KOPT-K1 (cell line): ENCODE results near the gene SYNGR2.
"Not testable (repeated sequence)": the region's sequence is repeated elsewhere in the genome, so short reads cannot be mapped to it uniquely, and the experiment has no call there.

Source experiments
- H3K27ac ChIP-seq: fragments of 200-600 bp; sonication (generic); 2 replicates; pipeline ENCODE4 v1.5.1; 2016; ENCODE audit warnings: antibody characterized with exemption, mild to moderate bottlenecking, low read depth, low read length; ENCODE audit not compliant: poor library complexity, severe bottlenecking
- H3K36me3 ChIP-seq: fragments of 200-600 bp; sonication (generic); 2 replicates; pipeline ENCODE4 v1.5.1; 2017; ENCODE audit warnings: antibody characterized with exemption, mild to moderate bottlenecking, low read length, moderate library complexity; ENCODE audit not compliant: insufficient read depth
- H3K9me3 ChIP-seq: fragments of 200-600 bp; sonication (generic); 2 replicates; pipeline ENCODE4 v1.5.1; 2017; ENCODE audit warnings: antibody characterized with exemption, low read length, mild to moderate bottlenecking; ENCODE audit not compliant: insufficient read depth, poor library complexity, severe bottlenecking

The SYNGR2 gene

DNA sequence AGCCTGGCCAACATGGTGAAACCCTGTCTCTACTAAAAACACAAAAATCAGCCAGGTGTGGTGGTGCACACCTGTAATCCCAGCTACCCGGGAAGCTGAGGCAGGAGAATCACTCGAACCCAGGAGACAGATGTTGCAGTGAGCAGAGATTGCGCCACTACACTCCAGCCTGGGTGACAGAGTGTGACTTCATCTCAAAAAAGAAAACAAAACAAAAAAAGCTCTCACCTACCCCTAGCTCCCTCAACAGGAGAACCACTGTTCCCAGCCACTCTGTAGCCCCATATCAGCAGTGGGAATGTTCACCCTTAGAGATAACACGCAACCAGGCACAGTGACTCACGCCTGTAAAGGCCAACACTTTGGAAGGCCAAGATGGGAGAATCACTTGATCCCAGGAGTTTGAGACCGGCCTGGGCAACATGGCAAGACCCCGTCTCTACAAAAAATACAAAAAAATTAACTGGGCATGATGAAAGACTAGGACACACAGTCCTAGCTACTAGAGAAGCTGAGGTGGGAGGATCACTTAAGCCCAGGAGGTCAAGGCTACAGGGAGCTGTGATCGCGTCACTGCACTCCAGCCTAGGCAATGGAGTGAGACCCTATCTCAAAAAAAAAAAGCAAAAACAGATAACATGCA lies 32.4 kb upstream of the SYNGR2 start:
- Histone ChIP-seq H3K36me3 (peaks cover 58% of the 10 kb centered on the region), H3K27ac (no peak overlapping the region), H3K9me3 (no peaks in the 10 kb centered on the region)

DNA sequence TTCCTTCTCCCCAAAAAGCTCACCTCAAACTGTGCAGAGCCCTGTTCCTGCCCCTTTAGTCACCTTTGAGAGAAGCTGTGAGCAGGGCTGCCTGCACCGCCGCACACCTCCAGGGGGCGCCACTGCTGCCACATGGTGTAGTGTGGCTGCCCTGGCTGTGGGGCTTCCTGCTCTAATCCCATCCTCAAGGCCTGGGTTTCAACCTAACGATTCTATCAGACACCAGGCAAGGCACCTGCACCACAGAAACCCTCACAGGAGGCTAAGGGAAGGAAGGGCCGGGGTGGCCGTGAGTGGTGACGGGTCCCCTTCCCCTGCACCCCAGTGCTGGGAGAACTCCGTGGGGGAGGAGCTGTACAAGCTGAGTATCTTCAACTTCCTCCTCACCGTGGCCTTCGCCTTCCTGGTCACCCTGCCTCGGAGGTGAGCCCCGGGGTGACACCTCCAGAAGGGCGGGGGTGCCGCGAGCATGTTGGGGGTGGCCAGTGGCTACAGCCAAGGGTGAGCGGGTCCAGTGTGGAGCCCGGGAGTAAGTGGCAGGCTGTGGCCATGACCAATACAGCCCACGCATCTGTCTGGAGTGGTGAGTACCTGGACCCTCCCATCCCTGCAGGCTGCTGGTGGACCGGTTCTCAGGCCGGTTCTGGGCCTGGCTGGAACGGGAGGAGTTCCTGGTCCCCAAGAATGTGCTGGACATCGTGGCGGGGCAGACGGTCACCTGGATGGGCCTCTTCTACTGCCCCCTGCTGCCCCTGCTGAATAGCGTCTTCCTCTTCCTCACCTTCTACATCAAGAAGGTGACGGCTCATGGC lies 30.8 kb upstream of the SYNGR2 start:
- Histone ChIP-seq H3K36me3 (peaks cover 69% of the 10 kb centered on the region), H3K27ac (no peak overlapping the region), H3K9me3 (no peaks in the 10 kb centered on the region)

DNA sequence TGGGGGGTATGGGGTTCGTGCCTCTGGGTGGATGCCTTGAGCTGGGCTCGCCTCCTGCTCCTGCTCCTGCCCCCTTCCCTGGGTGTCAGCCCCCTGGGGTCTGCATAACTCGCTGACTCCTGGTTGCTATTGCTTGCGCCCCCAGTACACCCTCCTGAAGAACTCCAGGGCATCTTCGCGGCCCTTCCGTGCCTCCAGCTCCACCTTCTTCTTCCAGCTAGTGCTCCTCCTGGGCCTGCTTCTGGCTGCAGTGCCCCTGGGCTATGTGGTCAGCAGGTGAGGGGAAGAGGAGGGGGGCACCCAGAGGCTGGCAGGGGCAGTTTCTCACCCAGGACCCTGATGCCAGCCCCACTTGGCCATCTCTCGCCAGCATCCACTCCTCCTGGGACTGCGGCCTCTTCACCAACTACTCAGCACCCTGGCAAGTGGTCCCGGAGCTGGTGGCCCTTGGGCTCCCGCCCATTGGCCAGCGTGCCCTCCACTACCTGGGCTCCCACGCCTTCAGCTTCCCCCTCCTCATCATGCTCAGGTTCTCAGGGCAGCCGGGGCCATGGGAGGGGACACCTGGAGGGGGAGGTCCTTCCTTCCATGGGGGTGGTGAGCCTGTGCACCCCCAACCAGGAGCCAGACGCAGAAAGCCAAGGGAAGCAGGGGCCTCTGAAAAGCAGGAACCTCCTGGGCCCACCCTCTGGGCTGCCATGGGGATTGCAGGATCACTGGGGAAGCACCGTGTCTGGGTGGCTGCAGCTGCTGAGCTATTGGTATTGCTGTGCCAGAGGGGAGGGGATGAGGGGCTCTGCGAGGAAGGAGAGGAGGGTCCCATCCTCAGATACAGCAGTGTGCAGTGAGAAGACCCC lies 29.9 kb upstream of the SYNGR2 start:
- Histone ChIP-seq H3K27ac (no peak overlapping the region), H3K9me3 (no peaks in the 10 kb centered on the region), H3K36me3 (peaks cover 65% of the 10 kb centered on the region)

DNA sequence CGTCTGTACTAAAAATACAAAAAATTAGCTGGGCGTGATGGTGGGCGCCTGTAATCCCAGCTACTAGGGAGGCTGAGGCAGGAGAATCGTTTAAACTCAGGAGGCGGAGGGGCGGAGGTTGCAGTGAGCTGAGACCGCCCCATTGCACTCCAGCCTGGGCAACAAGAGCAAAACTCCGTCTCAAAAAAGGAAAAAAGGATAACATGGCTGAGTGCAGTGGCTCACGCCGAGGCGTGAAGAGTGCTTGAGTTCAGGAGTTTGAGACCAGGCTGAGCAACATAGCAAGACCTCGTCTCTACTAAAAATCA lies 28.6 kb upstream of the SYNGR2 start:
- H3K27ac ChIP-seq, H3K9me3 ChIP-seq: not testable (repeated sequence)
- H3K36me3 ChIP-seq, result peaks cover 51% of the 10 kb centered on the region

DNA sequence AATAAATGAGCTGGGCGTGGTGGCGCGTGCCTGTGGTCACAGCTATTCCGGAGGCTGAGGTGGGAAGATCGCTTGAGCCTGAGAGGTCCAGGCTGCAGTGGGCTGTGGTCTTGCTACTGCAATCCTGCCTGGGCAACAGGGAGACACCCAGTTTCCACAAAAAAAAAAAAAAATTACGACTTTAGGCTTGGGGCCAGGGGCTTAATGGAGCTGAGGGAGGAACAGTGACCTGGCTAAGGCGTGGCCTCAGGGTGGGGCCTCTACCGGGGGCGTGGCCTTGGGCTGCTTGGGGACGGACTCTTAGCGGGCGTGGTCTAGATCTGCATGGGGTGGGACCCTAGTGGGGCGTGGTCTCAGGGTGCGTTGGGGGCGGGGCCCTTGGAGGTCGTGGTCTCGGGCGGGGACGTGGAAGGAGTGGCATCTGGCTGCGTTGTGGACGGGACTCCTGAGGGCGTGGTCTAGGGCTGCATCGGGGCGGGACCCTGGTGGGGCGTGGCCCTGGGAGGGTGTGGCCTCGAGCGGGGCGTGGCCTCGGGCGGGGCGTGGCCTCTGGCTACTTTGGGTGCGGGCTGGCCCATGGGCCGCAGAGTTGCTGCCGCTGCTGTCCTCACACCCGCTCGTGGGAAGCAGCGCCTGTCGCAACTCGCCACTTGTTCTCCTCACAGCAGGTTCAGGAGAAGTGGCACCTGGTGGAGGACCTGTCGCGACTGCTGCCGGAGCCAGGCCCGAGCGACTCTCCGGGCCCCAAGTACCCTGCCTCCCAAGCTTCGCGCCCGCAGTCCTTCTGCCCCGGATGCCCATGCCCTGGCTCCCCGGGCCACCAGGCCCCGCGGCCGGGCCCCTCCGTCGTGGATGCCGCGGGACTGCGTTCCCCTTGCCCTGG lies 28.0 kb upstream of the SYNGR2 start:
- Histone ChIP-seq H3K27ac (no peak overlapping the region), H3K36me3 (peaks cover 45% of the 10 kb centered on the region), H3K9me3 (no peaks in the 10 kb centered on the region)

DNA sequence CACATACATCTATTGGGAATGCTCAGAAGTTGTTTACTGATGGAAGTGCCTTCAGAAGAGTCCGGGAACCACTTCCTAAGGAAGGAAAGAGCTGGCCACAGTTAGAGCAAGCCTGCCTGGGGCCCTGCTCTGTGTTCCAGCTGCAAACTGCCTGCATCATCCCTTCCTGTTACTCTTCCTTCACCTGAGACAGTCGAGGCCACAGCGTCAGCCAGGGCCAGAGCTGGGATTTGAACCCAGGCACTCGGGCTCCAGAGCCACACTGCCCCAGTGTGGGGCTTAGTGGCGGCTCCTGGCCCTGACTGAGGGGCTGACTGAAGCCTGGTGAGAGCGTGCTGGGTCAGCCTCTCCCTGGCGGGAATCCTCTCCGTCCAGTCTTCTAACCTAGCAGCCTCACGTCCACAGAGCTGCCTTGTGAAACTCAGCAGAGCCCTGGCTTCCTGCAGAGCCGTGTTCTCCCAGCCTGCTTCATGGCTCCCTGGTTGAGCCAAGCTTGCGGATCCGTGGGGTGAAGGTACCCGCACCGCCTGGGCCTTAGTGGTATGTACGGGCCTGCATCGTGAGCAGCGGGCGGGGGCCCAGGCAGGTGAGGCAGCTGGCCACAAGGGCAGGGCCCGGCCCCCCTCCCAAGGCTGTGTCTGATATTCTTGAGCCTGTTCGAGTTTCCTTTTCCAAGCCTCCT lies 26.8 kb upstream of the SYNGR2 start:
- peaks cover 34% of the 10 kb centered on the region for H3K36me3 ChIP-seq
- no peak overlapping the region for H3K27ac ChIP-seq
- H3K9me3 ChIP-seq, result no peaks in the 10 kb centered on the region

DNA sequence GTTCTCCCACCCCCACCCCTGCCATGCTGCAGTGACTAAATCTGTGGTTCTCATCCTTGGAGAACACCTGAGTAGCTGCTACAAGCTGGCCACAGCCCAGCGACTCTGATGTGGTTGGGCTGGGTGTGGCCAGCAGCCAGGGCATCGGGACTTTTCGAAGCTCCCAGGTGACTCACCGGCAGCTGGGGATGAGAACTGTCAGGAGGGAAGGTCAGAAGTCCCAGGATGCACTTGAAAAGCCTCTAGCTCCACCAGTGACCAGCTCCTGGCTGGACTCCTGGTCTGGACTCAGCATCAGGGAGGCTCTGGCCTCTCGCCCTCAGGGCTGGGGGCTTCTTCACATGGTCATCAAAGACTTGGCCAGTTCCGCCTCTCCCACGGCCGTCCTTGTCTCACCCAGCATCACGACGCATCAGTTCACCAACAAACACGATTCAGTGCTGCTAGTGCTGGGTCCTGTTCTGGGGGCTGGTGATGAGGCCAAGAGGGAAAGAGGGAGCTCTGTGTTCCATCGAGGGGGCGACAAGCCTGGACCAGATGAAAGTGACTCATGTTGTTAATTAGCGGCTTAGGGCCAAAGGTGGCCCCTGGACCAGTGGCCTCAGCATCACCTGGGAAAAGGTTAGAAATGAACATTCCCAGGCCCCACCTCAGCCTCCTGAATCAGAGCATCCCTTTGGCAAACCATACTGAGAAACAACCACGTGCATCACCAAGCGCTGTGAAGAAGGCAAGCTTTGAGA lies 26.1 kb upstream of the SYNGR2 start:
- peaks cover 27% of the 10 kb centered on the region for H3K36me3 ChIP-seq
- H3K9me3 ChIP-seq, result no peaks in the 10 kb centered on the region
- no peak overlapping the region for H3K27ac ChIP-seq

DNA sequence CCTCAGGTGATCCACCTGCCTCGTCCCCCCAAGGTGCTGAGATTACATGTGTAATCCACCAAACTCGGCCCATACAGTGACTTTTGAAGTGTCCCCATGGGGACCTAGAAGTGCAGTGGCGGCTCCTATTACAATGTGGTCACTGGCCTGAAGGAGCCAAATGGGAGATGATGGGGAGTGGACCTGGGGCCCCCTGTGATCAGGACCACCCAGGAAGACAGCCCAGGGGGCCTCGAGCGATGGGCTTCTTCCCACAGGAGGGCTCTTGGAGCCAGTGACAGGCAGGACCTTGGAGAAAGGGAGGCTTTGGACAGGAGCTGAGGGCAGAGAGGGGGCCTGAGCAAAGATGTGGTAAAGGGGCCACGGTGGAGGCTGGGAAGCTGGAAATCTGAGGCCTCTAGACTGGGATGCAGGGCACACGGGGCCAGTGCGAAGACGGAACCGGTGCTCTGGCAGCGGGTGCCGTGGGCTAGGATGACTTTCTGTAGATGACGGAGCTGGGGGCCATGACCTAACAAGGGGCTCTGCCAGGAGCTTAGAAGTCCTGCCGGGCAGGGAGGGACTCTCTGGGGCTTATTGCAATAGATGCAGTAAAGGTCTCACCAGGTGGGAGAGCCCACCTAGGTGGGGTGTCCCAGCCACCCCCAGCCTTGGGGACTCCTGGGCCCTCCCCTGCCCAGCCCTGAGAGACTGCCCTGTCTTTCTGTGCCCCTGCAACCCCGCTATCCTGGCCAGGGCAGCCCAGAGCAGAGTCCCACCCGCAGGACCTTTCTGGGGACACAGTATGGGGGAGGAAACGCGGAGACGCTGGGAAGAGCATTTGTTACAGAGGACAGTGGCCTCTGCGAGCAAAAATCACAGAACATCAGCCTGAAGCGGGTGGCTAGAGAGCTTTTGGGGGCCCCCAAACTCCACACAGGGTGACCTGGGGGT lies 24.9 kb upstream of the SYNGR2 start:
- H3K27ac ChIP-seq, result no peak overlapping the region
- peaks cover 22% of the 10 kb centered on the region for H3K36me3 ChIP-seq
- H3K9me3 ChIP-seq, result no peaks in the 10 kb centered on the region

DNA sequence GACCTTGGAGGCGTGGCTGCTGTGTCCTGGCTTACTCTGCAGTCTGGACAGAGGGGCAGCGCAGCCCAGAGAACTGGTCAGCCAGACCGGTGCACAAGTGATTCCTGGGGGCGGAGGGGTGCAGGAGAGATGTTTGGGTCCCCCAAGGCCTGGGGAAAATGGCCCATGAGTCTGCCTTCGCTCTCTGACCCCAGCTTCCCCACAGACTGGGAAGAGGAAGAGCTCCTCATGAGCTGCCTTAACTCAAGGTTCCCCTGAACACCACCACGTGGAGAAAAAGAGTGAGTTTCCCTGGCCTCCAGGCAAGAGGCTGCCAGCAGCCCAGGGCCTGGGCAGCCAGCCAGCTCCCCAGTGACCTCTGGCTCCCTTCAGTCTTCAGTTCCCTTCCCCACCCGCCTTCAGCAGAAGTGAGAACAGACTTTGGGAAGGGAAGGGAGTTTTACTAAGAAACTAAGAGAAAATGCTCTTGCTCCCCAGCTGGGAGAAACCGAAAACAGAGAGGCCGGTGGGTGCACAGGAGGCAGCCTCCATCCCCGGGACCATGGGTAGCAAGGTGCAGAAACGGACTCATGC lies 24.1 kb upstream of the SYNGR2 start:
- H3K9me3 ChIP-seq, result no peaks in the 10 kb centered on the region
- H3K27ac ChIP-seq, result no peak overlapping the region
- peaks cover 22% of the 10 kb centered on the region for H3K36me3 ChIP-seq

DNA sequence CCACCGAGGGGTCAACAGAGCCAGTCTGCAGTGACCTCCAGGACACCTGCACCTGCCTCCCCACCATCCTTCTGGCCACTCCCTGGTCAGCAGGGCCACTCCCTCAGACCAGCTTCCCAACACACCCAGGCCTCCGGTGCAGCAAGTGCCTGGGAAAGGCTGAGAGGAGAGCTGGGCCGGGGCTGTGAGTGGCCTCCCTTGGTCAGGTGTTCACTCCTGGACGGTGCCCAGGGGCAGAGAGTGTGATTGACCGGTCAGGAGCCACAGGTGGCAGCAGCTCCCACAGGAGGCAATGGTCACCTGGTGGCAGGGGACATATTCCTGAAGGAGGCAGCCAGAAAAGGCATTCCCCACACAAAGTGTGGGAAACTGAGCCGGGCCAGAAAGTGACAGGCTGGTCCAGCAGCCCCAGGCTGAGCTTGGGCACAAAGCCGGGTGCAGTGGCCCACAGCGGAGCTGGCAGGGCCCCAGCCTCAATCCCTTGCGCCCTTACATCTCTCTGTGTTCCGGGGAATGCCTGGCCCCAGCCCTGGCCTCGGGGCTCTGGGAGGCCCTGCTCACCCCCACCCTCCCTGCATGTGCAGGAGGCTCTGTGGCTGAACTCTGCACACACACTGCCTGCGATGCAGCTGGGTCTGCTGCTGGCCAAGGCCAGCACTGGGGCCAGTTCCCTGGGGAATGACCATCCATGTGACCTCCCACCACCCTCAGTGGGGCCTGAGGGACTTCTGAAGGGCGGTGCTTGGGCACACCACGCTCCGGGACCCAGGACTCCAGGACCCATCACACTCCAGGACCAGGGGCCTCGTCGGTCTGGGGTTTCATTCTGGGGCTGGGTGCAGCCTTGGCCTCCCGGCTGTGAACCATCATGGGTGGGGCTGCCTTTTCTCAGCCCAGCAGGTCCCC lies 23.4 kb upstream of the SYNGR2 start:
- H3K27ac ChIP-seq, result no peak overlapping the region
- H3K36me3 ChIP-seq, result peaks cover 22% of the 10 kb centered on the region
- no peaks in the 10 kb centered on the region for H3K9me3 ChIP-seq

DNA sequence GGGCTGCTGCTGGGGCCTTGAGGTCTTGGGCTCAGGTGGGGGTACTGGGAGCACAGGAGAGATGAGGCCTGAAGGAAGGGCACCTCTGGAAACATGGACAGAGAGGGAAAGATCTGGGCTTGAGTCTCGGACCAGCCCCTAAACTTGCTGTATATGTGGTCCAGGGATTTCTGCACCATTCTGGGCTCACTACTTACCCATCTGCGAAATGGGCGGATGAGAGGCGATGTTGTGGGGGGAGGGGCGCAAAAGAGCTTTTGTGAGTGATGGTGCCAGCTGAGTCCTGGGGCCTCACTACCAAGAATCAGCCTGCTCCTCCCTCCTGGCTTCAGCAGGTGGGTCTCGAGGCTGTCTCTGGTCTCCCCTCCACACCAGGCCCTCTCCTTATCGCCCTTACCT lies 21.9 kb upstream of the SYNGR2 start:
- Histone ChIP-seq H3K9me3 (no peaks in the 10 kb centered on the region), H3K27ac (no peak overlapping the region), H3K36me3 (peaks cover 16% of the 10 kb centered on the region)

DNA sequence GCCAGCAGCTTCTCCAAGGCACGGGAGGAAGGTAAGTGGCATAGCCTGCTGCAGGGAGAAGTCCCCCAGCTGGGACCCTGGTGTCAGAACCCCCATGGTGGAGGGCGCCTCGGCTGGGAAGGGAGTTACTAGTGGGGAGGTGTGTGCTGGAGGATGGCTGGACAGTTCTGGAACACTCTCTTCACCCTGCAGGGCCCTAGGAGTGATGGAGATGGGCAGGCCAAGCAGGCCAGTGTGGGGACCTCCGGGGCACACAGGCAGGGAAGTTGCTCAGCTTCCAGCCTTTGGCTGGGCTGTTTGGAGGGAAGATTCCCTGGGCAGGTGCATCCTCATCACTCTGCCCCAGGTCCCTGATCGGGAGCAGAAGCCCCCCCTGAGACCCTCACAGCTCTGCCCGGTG lies 21.5 kb upstream of the SYNGR2 start:
- Histone ChIP-seq H3K9me3 (no peaks in the 10 kb centered on the region), H3K27ac (no peak overlapping the region)

More for the DNA sequence above, 21.5 kb upstream of the SYNGR2 start:
- H3K36me3 ChIP-seq, result peaks cover 12% of the 10 kb centered on the region
